Muscle of arm (tissue), 14 donors: Measurements from ENCODE around the gene FGFR4. TPM values are rescaled to one million over a fixed set of nuclear protein-coding genes. Genes with fewer than 3 reads are reported as not detected.
"Not testable (repeated sequence)": the region's sequence is repeated elsewhere in the genome, so short reads cannot be mapped to it uniquely, and the experiment has no call there.

Experiments
- DNase-seq: peaks from one replicate; pipeline ENCODE4 v3.0.0-alpha.2; 2013
- long read RNA-seq, 11 donors: transcript quantifications; one replicate each; lab custom pipeline, GENCODE V29; 2026
- polyA plus RNA-seq, 12 donors: library from polyadenylated mRNA; unstranded; fragments of 120-200 nt; gene quantifications; one replicate each; pipeline ENCODE4 v1.2.1, GENCODE V29; 2013; ENCODE audit not compliant: insufficient read length in 12 of 12

Gene FGFR4
- 100 to 1,000 TPM in 9 of 12 donors, 10 to 100 TPM in 2, not detected in 1; 59.0 to 189 (median 128) TPM for polyA plus RNA-seq
- long read RNA-seq, donor 1, transcript FGFR4-204 (3 exons, 712 nt), result major isoform, 5 of 41 reads
- long read RNA-seq, donor 1, partial matches to known transcripts, result 30 of 41 reads
- long read RNA-seq, donor 1, other reads (novel, unspliced or antisense), result 0 of 41 reads
- long read RNA-seq, donor 2, partial matches to known transcripts, result 45 of 53 reads
- long read RNA-seq, donor 2, other reads (novel, unspliced or antisense), result 0 of 53 reads
- long read RNA-seq, donor 3, transcript FGFR4-204 (3 exons, 712 nt), result major isoform, 9 of 31 reads
- long read RNA-seq, donor 3, partial matches to known transcripts, result 20 of 31 reads
- long read RNA-seq, donor 3, other reads (novel, unspliced or antisense), result 0 of 31 reads
- long read RNA-seq, donor 4, transcript FGFR4-204 (3 exons, 712 nt), result major isoform, 5 of 22 reads
- long read RNA-seq, donor 4, partial matches to known transcripts, result 11 of 22 reads
- long read RNA-seq, donor 4, other reads (novel, unspliced or antisense), result 0 of 22 reads
- long read RNA-seq, donor 5, transcript FGFR4-207 (18 exons, 2,638 nt), result major isoform, 9 of 80 reads
- long read RNA-seq, donor 5, transcript FGFR4-204 (3 exons, 712 nt), result minor isoform, 5 of 80 reads
- long read RNA-seq, donor 5, partial matches to known transcripts, result 61 of 80 reads
- long read RNA-seq, donor 5, other reads (novel, unspliced or antisense), result 0 of 80 reads
- long read RNA-seq, donor 6, partial matches to known transcripts, result 23 of 29 reads
- long read RNA-seq, donor 6, other reads (novel, unspliced or antisense), result 0 of 29 reads
- long read RNA-seq, donor 7, partial matches to known transcripts, result 12 of 18 reads
- long read RNA-seq, donor 7, other reads (novel, unspliced or antisense), result 0 of 18 reads
- long read RNA-seq, donor 8, transcript FGFR4-207 (18 exons, 2,638 nt), result minor isoform, 6 of 78 reads
- long read RNA-seq, donor 8, transcript FGFR4-204 (3 exons, 712 nt), result major isoform, 11 of 78 reads
- long read RNA-seq, donor 8, partial matches to known transcripts, result 56 of 78 reads
- long read RNA-seq, donor 8, other reads (novel, unspliced or antisense), result 0 of 78 reads
- long read RNA-seq, donor 9, partial matches to known transcripts, result 5 of 6 reads
- long read RNA-seq, donor 9, other reads (novel, unspliced or antisense), result 0 of 6 reads
- long read RNA-seq, donor 10, partial matches to known transcripts, result 15 of 22 reads
- long read RNA-seq, donor 10, other reads (novel, unspliced or antisense), result 0 of 22 reads
- long read RNA-seq, donor 11, transcript FGFR4-204 (3 exons, 712 nt), result major isoform, 7 of 58 reads
- long read RNA-seq, donor 11, partial matches to known transcripts, result 45 of 58 reads
- long read RNA-seq, donor 11, other reads (novel, unspliced or antisense), result 0 of 58 reads

DNA sequence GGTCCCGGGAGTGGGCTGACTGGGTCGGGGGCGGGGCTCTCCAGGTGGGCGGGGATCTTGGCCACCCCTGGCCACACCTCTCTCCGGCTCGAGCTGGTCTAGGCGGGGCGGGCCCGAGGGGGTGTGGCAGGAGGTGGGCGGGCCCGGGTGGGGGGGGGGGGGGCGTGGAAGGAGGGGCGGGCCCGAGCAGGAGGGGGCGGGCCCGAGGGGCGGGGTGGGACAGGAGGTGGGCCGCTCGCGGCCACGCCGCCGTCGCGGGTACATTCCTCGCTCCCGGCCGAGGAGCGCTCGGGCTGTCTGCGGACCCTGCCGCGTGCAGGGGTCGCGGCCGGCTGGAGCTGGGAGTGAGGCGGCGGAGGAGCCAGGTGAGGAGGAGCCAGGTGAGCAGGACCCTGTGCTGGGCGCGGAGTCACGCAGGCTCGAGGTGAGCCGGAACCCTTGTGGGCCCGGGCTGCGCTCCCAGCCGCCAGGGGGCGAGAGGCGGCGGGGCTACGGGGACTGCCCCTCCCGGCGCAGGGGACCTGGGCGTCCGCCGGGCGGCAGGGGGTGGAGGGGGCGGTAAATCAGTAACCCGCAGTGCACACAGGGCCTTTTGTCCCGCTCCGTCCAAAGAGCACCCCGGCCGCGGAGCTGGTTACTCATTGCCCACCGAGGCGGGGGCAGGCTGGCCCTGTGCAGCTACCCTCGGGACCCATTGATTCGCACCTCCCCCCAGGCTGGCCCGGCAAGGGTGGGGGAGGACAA is at the start of gene FGFR4:
FGFR4 (plus strand) TSS at position 262 of the 744 bp plus-strand sequence. CDS start 2,688 bp downstream, outside the sequence.
- no peak for DNase-seq

DNA sequence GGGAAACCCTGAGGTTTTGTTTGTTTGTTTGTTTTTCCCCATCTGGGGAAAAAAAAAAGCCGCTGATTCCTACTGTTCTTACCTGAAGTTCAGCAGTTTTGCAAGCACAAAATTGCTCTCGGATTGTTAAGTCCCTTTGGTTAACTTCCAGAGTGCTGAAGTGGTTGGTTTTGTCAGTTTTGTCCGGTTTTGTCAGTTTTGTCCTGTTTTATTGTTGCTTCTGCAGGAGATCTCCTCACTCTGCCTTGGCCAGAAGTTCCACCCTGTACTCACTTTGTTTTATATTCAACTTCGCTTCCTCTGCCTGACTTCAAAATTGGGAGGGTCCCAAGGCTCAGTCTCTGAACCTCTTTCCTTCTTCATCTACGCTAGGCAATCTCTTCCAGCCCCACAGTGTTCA is 49.8 kb upstream of the FGFR4 start:
- no peak for DNase-seq

DNA sequence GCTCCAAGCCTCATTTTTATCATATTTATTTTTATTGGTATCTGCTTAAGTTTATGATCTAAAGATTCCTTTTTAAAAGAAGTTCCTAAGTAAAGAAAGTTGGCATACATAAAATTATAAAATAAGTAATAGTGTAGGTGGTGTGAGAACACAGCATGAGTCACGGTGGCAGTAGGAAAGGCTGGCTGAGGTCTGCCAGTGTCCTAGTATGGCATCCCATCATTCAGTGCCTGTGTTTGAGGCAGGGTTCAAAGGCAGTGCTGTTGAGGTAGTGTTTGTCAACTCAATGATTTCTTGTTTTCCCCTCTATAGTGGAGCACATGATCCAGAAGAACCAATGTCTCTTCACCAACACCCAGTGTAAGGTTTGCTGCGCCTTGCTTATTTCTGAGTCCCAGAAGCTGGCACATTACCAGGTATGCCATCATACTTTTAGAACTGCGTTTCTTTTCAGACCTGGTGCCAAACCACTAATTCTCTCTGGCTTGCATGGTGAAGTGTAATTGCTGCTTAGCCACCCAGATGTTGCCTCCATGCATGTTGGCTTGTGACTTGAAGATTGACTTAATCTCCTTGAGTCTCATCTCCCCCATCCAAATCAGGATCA is 45.8 kb upstream of the FGFR4 start:
- DNase-seq, result no peak

- DNase-seq, result no peak
Measured at GRCh38 chr5:177041936-177042335, 44.8 kb upstream of the FGFR4 start.

DNA sequence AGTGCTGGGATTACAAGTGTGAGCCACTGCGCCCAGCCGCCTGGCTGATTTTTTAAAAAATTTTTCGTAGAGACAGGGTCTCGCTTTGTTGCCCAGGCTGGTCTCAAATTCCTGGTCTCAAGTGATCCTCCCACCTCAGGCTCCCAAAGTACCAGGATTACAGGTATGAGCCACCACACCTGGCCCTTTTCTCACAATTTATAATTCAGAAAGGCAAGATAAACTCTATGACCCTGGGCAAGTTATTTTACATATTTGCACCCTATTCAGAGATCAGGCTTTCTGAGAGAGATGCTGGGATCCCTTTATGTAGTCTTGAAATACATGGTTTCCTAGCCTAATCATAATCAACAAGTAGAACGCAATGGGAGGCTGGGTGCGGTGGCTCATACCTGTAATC is 43.6 kb upstream of the FGFR4 start:
- no peak for DNase-seq

DNA sequence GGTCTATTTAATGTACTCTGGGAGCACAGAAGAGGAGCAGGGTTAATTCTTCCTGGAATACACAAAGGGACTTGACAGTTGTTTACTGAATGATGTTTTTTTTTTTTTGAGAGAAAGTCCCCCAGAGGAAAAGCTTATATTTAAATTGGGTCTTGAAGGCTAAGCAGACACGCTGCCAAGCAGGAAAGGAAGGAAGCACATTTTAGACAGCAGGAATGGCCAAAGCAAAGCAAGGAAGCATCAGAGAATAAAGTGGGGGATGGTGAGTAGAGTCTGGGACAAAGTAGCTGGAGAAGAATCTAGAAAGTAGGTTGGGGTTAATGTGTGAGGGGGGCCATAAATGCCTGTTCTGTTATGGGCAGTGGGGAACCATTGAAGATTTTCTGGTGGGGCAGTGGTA is 42.8 kb upstream of the FGFR4 start:
- DNase-seq, result no peak

DNA sequence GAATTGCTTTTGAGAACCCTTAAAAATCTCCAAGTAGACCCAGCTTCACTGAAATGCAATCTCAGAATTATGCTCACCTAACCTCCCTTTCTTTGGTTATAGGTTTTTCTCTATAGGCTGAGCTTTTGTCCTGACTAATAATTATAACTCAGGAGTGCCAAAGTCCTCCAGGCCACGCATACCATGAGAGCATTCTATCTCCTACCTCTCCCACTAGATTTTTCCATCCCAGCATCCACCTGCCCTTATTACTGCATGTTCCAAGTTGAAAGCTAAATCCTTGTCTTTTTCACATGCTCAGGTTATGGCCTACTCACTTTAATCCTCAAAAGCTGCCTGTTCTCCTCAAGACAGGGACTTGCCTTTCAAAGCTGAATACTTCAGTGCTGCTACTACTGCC is 42.1 kb upstream of the FGFR4 start:
- DNase-seq, result no peak

- no peak for DNase-seq
Measured at GRCh38 chr5:177045631-177046030, 41.1 kb upstream of the FGFR4 start.

GRCh38 chr5:177048531-177048930 is 38.2 kb upstream of the FGFR4 start:
- not testable (repeated sequence) for DNase-seq

- no peak for DNase-seq
Measured at GRCh38 chr5:177049285-177049684, 37.4 kb upstream of the FGFR4 start.

GRCh38 chr5:177064500-177065277 is 22.0 kb upstream of the FGFR4 start:
- no peak for DNase-seq

GRCh38 chr5:177065491-177065890 is 21.2 kb upstream of the FGFR4 start:
- DNase-seq, result no peak

DNA sequence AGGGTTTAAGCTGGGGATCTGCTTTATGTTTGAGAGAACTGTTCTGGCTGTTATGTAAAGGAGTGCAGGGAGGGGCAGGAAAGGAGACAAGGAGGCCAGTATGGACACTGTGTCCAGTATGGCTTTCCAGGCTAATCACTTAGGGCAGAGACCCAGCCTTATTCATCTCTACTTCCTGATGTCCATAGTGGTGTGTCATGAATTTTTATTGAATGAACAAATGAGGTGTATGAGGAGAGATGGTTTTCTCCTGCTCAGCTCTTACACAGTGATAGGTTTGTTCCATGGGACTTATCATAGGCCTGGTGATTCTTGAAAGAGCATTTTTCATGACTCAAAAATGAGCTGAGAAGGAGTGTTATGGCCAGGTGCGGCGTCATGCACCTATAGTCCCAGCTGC is 20.5 kb upstream of the FGFR4 start:
- DNase-seq, result no peak

- no peak for DNase-seq
Measured at GRCh38 chr5:177067503-177067902, 19.2 kb upstream of the FGFR4 start.

- DNase-seq, result no peak
Measured at GRCh38 chr5:177070536-177071191, 16.1 kb upstream of the FGFR4 start.

DNA sequence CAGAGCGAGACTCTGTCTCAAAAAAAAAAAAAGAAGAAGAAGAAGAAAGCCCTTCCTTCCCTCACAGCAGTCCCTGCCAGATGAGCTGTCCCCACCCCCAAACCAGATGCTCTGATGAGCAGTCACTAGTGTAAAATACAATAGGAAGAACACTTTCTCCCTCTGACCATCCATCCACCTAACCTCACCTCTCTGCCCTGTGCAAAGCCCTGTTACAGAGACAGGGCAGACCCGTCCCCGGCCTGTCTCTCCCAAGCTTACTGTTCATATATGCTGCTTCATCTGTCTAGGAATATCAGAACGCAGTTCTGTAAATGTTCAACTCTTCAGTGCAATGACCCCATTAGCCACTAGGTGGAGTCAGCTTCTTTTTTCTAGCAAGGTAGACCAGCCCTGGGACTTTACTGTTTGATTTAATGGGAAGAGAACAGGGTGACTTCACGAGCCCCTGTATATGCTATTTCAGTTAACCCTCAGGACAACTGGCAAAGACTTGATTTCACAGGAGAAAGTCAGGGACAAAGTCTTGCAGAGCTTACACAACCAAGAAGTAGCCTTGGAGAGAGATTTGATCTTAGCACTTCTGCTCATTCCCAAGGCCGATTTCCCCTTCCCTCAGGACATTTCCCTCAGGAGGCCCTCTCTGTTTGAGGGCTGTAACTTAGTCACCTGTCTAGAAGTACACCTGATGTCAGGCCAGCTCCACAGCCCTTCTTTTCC is 14.9 kb upstream of the FGFR4 start:
- DNase-seq, result peak; percentile 88

DNA sequence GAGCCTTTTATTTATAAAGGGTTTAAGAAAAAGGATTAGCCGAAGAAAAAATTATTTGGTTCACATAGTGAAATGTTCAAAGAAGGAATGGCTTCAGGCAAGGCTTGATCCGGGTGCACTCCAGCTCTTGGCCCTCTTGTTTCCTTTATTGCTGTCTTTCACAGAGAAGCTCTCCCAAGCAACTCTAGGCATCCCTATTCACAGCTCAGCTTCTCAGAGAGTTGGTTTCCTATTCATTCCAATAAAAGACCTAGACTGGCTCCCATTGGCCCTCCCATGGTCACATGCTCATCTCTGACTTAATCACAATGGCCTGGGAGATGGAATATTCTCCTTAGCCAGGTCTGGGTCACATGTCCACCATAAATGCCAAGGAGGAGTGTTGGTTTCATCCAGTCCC is 9.4 kb upstream of the FGFR4 start:
- no peak for DNase-seq

- DNase-seq, result no peak
Measured at GRCh38 chr5:177079606-177080005, 7.1 kb upstream of the FGFR4 start.
